ES-I3 (cell line): Measurements from ENCODE around the gene ZHX3.

Experiments
- H3K36me3 ChIP-seq: 2 replicates; pipeline ENCODE4 v1.6.1; 2013; ENCODE audit warnings: mild to moderate bottlenecking, low read length, control low read depth, moderate library complexity; ENCODE audit not compliant: insufficient read depth
- H3K4me1 ChIP-seq: 2 replicates; pipeline ENCODE4 v1.6.1; 2013; ENCODE audit warnings: mild to moderate bottlenecking, control low read depth, low read length; ENCODE audit not compliant: insufficient read depth
- H3K9ac ChIP-seq: 2 replicates; pipeline ENCODE4 v1.6.1; 2013; ENCODE audit warnings: low read depth, mild to moderate bottlenecking, low read length, moderate library complexity
- H3K9me3 ChIP-seq: 2 replicates; pipeline ENCODE4 v1.6.1; 2013; ENCODE audit warnings: mild to moderate bottlenecking, low read length, moderate library complexity; ENCODE audit not compliant: control insufficient read depth, insufficient read depth

ZHX3 gene

DNA sequence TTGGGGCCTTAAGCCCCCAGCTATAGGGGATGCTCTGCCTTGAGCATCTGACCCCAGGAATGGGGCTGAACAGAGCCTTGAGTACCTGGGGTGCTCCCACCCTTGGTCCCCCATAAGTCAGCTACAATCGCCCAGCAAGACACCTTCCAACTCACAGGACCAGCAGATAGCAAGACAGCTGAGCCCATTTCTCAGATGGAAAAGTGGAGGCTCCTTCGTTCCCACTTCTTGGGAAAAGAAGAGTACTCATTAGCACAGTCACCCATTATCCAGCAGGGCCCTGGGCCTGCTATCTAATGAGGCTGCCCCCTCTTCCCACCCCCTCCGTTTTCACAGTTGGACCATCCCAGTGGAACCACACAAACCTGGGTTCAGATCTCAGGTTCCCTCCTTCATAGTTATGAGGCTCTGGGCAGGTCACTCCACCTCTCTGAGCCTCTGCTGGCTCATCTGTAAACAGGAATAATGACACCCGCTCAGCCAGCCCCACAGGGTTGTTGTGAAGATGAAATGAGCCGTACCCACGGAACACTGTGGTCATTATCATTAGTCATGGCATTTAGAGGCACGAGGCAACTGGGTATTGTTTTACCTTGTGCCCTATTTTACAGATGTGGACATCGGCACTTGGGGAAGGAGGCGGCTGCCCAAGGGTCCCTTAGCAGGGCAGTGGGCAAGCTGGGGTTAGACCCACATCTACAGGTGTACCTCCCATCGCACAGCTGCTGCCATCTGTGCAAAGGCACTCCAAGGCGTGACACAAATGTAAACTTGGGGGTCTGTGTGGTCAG, 27.6 kb upstream of the ZHX3 start:
- Histone ChIP-seq H3K36me3 (no peaks in the 10 kb centered on the region), H3K9me3 (no peaks in the 10 kb centered on the region), H3K4me1 (peaks cover 3% of the 10 kb centered on the region; the same call in 1 of the 2 replicates), H3K9ac (no peak overlapping the region)

DNA sequence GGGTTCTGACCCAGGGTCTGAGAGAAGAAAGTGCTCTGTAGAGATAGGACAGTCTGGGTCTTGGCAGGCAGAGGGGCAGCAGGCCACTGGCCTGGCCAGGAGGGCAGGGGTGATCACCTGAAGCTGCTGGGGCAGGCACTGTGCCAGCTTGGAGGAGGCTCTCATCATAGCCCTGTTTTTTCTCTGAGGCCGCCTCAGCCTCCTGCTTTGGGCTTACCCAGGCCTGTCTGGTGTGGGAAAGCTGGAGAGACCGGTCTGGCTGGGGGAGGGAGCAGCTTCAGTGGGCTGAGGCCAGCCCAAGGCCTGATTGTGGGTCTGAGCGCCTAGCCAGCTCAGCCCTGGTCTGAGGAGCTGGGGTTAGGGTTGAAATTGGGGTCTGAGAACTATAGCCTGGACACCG, 26.9 kb upstream of the ZHX3 start:
- Histone ChIP-seq H3K9ac (no peak overlapping the region), H3K36me3 (no peaks in the 10 kb centered on the region), H3K9me3 (no peaks in the 10 kb centered on the region), H3K4me1 (peaks cover 6% of the 10 kb centered on the region; the same call in 1 of the 2 replicates)

- H3K4me1 ChIP-seq: peaks cover 7% of the 10 kb centered on the region; the same call in 1 of the 2 replicates
- no peak overlapping the region for H3K9ac ChIP-seq
- no peaks in the 10 kb centered on the region for H3K36me3 ChIP-seq
- no peaks in the 10 kb centered on the region for H3K9me3 ChIP-seq
Measured at GRCh38 chr20:41342474-41343464, 25.2 kb upstream of the ZHX3 start.

GRCh38 chr20:41340327-41341055, 23.0 kb upstream of the ZHX3 start, which contains the start of gene LPIN3:
TSS of gene LPIN3 (plus strand) at chr20:41340821. CDS start at chr20:41345804, 4,983 bp downstream.
- H3K4me1 ChIP-seq: peaks cover 4% of the 10 kb centered on the region; the same call in 1 of the 2 replicates
- no peaks in the 10 kb centered on the region for H3K36me3 ChIP-seq
- no peaks in the 10 kb centered on the region for H3K9me3 ChIP-seq
- H3K9ac ChIP-seq: peak within 1 kb of the TSS; percentile 53; the same call in 1 of the 2 replicates

- Histone ChIP-seq H3K9ac (peak overlapping the region; percentile 52; the same call in 1 of the 2 replicates), H3K36me3 (no peaks in the 10 kb centered on the region), H3K9me3 (no peaks in the 10 kb centered on the region), H3K4me1 (peaks cover 4% of the 10 kb centered on the region; the same call in 1 of the 2 replicates)
Measured at GRCh38 chr20:41339957-41340326, 22.4 kb upstream of the ZHX3 start.

DNA sequence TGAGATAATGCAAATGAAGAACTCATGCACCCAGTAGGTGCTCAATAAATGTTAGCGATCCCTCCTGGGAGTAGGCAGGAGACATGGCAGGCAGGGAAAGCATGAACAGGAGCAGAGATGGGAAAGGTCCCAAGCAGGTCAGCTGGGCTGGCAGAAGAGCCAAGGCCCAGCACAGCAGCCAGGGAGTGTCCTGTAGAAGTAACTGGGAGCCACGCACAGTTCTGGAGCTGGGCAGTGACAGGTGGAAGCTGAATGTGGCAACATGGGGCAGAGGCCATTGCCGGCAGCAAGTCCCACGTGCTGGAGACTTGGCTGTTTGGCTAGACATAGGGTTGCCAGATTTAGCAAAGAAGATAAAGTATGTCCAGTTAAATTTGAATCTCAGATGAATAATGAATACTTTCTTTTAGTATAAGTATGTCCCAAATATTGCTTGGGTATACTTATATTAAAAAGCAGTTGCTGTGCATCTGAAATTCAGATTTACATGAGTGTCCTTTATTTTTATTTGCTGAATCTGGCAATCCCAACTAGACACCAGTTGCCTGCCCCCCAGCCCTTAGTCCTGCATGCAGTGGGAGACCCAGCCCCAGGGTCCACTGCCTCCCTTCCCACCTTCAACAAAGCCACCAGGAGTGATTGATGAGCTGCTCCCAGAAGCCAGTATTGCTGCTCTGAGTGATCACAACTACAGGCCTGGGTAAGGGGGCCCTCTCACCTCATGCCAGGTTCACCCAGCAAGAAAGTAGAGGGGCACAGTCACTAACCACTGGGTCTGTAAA, 19.4 kb upstream of the ZHX3 start:
- Histone ChIP-seq H3K4me1 (peaks cover 4% of the 10 kb centered on the region; the same call in 1 of the 2 replicates), H3K9me3 (no peaks in the 10 kb centered on the region), H3K9ac (no peak overlapping the region), H3K36me3 (no peaks in the 10 kb centered on the region)

DNA sequence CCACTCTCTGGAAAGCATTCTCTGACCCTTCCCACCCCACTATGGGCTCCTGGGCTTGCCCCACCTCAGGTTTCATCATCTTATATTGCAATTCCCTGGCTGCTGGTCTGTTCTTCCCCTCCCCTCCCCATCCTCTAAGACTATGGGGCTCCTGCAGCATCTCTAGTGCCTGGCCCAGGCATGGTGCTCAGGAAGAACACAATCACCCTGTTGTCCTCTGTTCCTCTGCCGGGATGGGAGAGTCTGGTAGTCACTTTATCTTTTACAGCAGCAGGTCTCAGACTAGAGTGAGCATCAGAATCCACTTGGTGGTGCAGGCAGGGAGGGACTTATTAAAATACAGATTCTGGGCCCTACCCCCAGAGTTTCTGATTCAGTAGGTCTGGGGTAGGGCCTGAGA, 18.1 kb upstream of the ZHX3 start:
- Histone ChIP-seq H3K9ac (no peak overlapping the region), H3K9me3 (no peaks in the 10 kb centered on the region), H3K4me1 (peaks cover 4% of the 10 kb centered on the region; the same call in 1 of the 2 replicates), H3K36me3 (no peaks in the 10 kb centered on the region)

DNA sequence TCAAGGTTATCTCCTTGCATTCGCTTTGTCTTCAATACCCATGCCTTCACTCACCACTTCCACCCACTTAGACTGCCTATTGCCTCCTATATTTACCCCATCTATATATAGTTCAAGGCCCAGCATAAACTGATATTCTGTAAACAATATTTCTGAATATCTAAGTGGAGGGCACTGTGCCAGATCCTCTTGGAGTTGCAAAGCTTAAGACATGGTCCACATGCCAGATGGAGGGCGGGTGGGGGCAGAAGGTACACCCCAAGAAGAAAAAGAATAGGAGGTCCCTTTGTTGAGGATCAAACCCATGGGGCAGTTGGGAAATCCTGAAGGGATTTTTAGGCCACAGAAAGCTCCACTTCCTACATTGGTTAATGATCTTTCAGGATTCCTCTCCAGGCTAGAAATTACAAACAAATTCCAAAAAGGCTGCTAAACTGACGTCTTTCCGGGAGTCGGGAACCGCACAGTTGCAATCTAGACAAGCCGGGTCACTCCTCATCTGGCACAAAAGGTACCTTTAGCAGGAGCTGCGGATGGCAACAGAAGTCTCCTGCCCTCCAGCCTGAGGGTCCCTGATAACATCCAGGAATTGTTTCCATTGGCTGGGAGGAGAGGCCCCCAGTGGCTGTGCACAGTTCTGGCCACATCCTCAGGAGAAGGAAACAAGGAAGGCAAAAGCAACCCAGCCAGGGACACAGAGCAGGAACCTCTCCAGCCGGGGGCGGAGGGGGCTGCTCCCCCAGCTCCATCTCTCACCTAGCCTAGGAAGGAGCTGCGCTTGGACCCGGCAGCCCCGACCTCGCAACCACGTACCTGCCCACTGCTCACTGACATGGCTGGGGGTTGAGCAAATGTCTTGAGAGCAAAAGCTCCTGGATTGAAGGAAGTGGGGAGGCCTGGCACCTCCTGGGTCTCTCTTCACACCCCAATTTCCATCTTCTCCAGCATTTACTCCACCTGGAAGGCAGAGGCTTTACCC, 17.2 kb upstream of the ZHX3 start:
- Histone ChIP-seq H3K9ac (no peak overlapping the region), H3K9me3 (no peaks in the 10 kb centered on the region), H3K4me1 (peaks cover 4% of the 10 kb centered on the region; the same call in 1 of the 2 replicates), H3K36me3 (no peaks in the 10 kb centered on the region)

GRCh38 chr20:41334036-41334435, 16.5 kb upstream of the ZHX3 start:
- Histone ChIP-seq H3K36me3 (no peaks in the 10 kb centered on the region), H3K9me3 (no peaks in the 10 kb centered on the region), H3K9ac (no peak overlapping the region), H3K4me1 (no peaks in the 10 kb centered on the region; the same call in 1 of the 2 replicates)

GRCh38 chr20:41331731-41332130, 14.2 kb upstream of the ZHX3 start:
- no peaks in the 10 kb centered on the region; the same call in 1 of the 2 replicates for H3K4me1 ChIP-seq
- no peaks in the 10 kb centered on the region for H3K9me3 ChIP-seq

GRCh38 chr20:41330941-41331340, 13.4 kb upstream of the ZHX3 start:
- Histone ChIP-seq H3K9ac (no peak overlapping the region), H3K9me3 (no peaks in the 10 kb centered on the region), H3K36me3 (no peaks in the 10 kb centered on the region), H3K4me1 (no peaks in the 10 kb centered on the region; the same call in 1 of the 2 replicates)

More at GRCh38 chr20:41331731-41332130, 14.2 kb upstream of the ZHX3 start:
- no peak overlapping the region for H3K9ac ChIP-seq
- no peaks in the 10 kb centered on the region for H3K36me3 ChIP-seq

DNA sequence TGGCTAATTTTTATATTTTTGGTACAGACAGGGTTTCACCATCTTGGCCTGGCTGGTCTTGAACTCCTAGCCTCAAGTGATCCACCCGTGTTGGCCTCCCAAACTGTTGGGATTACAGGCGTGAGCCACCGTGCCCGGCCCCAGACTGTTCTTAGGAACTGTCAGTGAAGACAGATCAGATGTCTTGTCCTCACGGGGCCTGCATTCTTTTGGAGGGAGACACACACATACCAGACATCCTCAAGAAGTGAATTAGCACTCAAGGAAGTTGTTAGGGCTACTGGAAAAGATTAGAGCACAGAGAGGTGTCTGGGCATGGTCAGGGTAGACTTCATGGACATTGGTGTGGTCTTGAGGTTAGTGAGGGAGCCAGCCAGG, 12.8 kb upstream of the ZHX3 start:
- Histone ChIP-seq H3K9ac (no peak overlapping the region), H3K36me3 (no peaks in the 10 kb centered on the region), H3K9me3 (no peaks in the 10 kb centered on the region), H3K4me1 (no peaks in the 10 kb centered on the region; the same call in 1 of the 2 replicates)
